ENCODE data around the gene ARHGAP18. TPM values are rescaled to one million over a fixed set of nuclear protein-coding genes. Genes with fewer than 3 reads are reported as not detected.

The ARHGAP18 gene
- total RNA-seq, 2 donors from 2014 or later: 12.1 to 12.4 TPM

- intact Hi-C loops (cut with DNase I): no loop called here
- no peak for DNase-seq
- no peak for ATAC-seq
Observed at GRCh38 chr6:129536271-129536670, 173.7 kb downstream of the ARHGAP18 start.

- intact Hi-C loops (cut with DNase I): no loop called here
Observed at GRCh38 chr6:129534926-129535325, 175.1 kb downstream of the ARHGAP18 start.

More at GRCh38 chr6:129534926-129535325, 175.1 kb downstream of the ARHGAP18 start:
- ATAC-seq (no peak), DNase-seq (no peak)

Other genes starting within 250 kb of the ARHGAP18 start
- not detected for gene TMEM244, start 151.1 kb upstream of the ARHGAP18 start, total RNA-seq